Testis (tissue), 2 donors: Measurements from ENCODE around the gene PTH2.

Experiments
- CTCF ChIP-seq, 3 experiments: fragments of 450-650 bp in 2 of 3; fragments of 200-600 bp in 1 of 3; sonication (generic) in 1 of 3; IDR thresholded peaks; one replicate each; pipeline ENCODE4 v1.5.1; 2016 to 2019; ENCODE audit warnings: antibody characterized with exemption in 3 of 3, mild to moderate bottlenecking in 2 of 3, moderate library complexity in 1 of 3
- POLR2A ChIP-seq: fragments of 450-650 bp; IDR thresholded peaks from one replicate; pipeline ENCODE4 v1.6.1; 2017; ENCODE audit warnings: antibody characterized with exemption, mild to moderate bottlenecking, moderate library complexity

- no peak for TF ChIP-seq CTCF (IDR thresholded peaks at IDR 0.05)
- TF ChIP-seq POLR2A: no peak
These were observed 38.4 kb upstream of the PTH2 start for GRCh38 chr19:49461656-49462055.
